Measurements from ENCODE around the gene ZBBX. TPM values are rescaled to one million over a fixed set of nuclear protein-coding genes. Genes with fewer than 3 reads are reported as not detected.

Gene ZBBX
- total and polyA plus RNA-seq, 2 of the 8 experiments (the other 6 are each of a cell fraction or from before 2014, with no cell fraction given), result 0.17 to 0.84 TPM

DNA sequence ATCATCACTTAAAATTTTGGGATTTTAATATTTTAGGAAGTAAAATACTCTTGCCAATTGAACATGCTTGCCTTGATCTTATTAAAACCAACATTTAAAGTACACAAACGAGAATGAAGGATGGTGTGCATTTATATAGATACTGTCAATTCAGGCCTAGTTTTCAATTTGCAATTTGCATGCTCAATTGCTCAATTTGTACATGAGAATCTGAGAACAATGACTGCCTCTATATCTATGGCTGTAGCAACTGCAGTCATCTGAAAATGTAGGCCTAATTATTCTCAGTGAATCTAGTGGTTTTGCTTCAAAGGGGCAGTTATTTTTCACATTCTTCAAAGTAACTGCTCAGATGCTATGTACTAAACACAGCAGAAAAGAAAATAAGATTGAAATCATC is 18.8 kb downstream of the ZBBX start:
- no peaks in the 10 kb centered on the region for H3K79me1 ChIP-seq (ENCODE audit: low read depth, low read length)
- no peaks in the 10 kb centered on the region for H3K9me3 ChIP-seq (ENCODE audit: insufficient read depth in 2 of 2, low read depth in 1 of 2, low read length in 1 of 2)
- H3K79me2 ChIP-seq (ENCODE audit: control insufficient read depth in 1 of 2, insufficient read depth in 2 of 2, low read length in 2 of 2), result no peaks in the 10 kb centered on the region
- H3K56ac ChIP-seq (replicated peaks; ENCODE audit: insufficient read length, low read depth, low read length), result no peak overlapping the region
- H2BK120ac ChIP-seq (replicated peaks; ENCODE audit: low read depth, low read length), result no peak overlapping the region
- H2BK12ac ChIP-seq (ENCODE audit: low read depth, low read length), result no peak overlapping the region
- H3K4me3 ChIP-seq (ENCODE audit: extremely low read depth in 1 of 4, insufficient read depth in 2 of 4, low read depth in 3 of 4, low read length in 4 of 4), result no peak overlapping the region
- no peak overlapping the region for H3K4ac ChIP-seq (replicated peaks; ENCODE audit: insufficient read length, low read depth, low read length)
- no peaks in the 10 kb centered on the region for H3K4me1 ChIP-seq (replicated peaks in 1 of 4; ENCODE audit: control insufficient read depth in 3 of 4, insufficient read depth in 4 of 4, low read length in 3 of 4)
- H3K4me2 ChIP-seq (ENCODE audit: insufficient read depth in 1 of 2, low read depth in 2 of 2, low read length in 2 of 2), result no peak overlapping the region
- H3K14ac ChIP-seq (ENCODE audit: insufficient read length), result no peak overlapping the region
- no peak overlapping the region for H3K23ac ChIP-seq (ENCODE audit: insufficient read length)
- H3K18ac ChIP-seq (ENCODE audit: extremely low read depth, low read length), result no peak overlapping the region
- no peak overlapping the region for H2BK15ac ChIP-seq (ENCODE audit: low read length)
- ChIA-PET POLR2A (ENCODE audit: partially characterized antibody) (no interaction called here), CTCF (ENCODE audit: partially characterized antibody) (interaction anchor here (0.8 kb wide), 1 partner anchor 8 kb away, joined by 4 read pairs; no protein-coding TSS in a partner anchor)
- WGBS, 2 experiments (ENCODE audit: extremely low coverage in 1 of 2, insufficient coverage in 1 of 2, insufficient read length in 1 of 2, insufficient replicate concordance in 2 of 2, low coverage in 1 of 2, low lambda C conversion rate in 2 of 2, missing lambda C conversion rate in 1 of 2), result 71% methylated on average over 1 of the region's 1 CpG; no CpG with 5 or more reads in 1 of the 2 experiments
- no peak overlapping the region for H4K91ac ChIP-seq (replicated peaks; ENCODE audit: insufficient read length, low read length)
- H2AK5ac ChIP-seq (ENCODE audit: low read depth, low read length), result no peak overlapping the region
- no peak overlapping the region for H3K27ac ChIP-seq (ENCODE audit: low read depth, low read length)
- no peak overlapping the region for H4K8ac ChIP-seq (ENCODE audit: extremely low read depth, insufficient read depth, low read length)
- FAIRE-seq (no peak), DNase-seq (ENCODE audit: low read depth in 1 of 2, low spot score in 2 of 2) (no peak)
- H4K5ac ChIP-seq (ENCODE audit: insufficient read length, low read depth, low read length), result no peak overlapping the region
- H3K23me2 ChIP-seq (ENCODE audit: low read depth, low read length), result no peaks in the 10 kb centered on the region
- no peaks in the 10 kb centered on the region for H3K36me3 ChIP-seq (ENCODE audit: control insufficient read depth in 2 of 4, insufficient read depth in 4 of 4, low read length in 3 of 4)
- no peak overlapping the region for H2AFZ ChIP-seq (ENCODE audit: low read length)
- H3K9ac ChIP-seq (replicated peaks in 1 of 4; ENCODE audit: extremely low read depth in 1 of 4, low read depth in 3 of 4, low read length in 3 of 4), result no peak overlapping the region
- H2BK5ac ChIP-seq (ENCODE audit: low read depth, low read length), result no peak overlapping the region
- H4K20me1 ChIP-seq (replicated peaks in 1 of 2; ENCODE audit: control insufficient read depth in 1 of 2, insufficient read depth in 2 of 2, low read length in 2 of 2), result no peaks in the 10 kb centered on the region
- no peaks in the 10 kb centered on the region for H3K27me3 ChIP-seq (replicated peaks in 1 of 4; ENCODE audit: control insufficient read depth in 3 of 4, extremely low read depth in 1 of 4, insufficient read depth in 3 of 4, low read length in 3 of 4)
- H2BK20ac ChIP-seq (ENCODE audit: low read length), result no peak overlapping the region
- TF ChIP-seq, protein P1, sequence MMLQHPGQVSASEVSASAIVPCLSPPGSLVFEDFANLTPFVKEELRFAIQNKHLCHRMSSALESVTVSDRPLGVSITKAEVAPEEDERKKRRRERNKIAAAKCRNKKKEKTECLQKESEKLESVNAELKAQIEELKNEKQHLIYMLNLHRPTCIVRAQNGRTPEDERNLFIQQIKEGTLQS (IDR thresholded peaks at IDR 0.05; ENCODE audit: insufficient read depth, low read depth, low read length), result no peak
- TF ChIP-seq YY1 (IDR thresholded peaks at IDR 0.05; ENCODE audit: low read depth, low read length), result no peak
- no peak for TF ChIP-seq ASH2L (IDR thresholded peaks at IDR 0.05; ENCODE audit: low read length)
- no peak for TF ChIP-seq EGR1 (IDR thresholded peaks at IDR 0.05; ENCODE audit: borderline replicate concordance, low read depth, low read length)
- TF ChIP-seq POLR2AphosphoS5 (IDR thresholded peaks at IDR 0.05; ENCODE audit: low read depth, low read length), result no peak
- TF ChIP-seq JUND (IDR thresholded peaks at IDR 0.05; ENCODE audit: low read length), result no peak
- TF ChIP-seq, protein P2, sequence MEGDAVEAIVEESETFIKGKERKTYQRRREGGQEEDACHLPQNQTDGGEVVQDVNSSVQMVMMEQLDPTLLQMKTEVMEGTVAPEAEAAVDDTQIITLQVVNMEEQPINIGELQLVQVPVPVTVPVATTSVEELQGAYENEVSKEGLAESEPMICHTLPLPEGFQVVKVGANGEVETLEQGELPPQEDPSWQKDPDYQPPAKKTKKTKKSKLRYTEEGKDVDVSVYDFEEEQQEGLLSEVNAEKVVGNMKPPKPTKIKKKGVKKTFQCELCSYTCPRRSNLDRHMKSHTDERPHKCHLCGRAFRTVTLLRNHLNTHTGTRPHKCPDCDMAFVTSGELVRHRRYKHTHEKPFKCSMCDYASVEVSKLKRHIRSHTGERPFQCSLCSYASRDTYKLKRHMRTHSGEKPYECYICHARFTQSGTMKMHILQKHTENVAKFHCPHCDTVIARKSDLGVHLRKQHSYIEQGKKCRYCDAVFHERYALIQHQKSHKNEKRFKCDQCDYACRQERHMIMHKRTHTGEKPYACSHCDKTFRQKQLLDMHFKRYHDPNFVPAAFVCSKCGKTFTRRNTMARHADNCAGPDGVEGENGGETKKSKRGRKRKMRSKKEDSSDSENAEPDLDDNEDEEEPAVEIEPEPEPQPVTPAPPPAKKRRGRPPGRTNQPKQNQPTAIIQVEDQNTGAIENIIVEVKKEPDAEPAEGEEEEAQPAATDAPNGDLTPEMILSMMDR (IDR thresholded peaks at IDR 0.05; ENCODE audit: control extremely low read depth in 1 of 3, insufficient read depth in 1 of 3, low read depth in 1 of 3, low read length in 3 of 3), result no peak
- TF ChIP-seq CHD1 (IDR thresholded peaks at IDR 0.05; ENCODE audit: low read depth, low read length), result no peak
- TF ChIP-seq SIRT6 (IDR thresholded peaks at IDR 0.05; ENCODE audit: low read length), result no peak
- no peak for TF ChIP-seq SIN3A (conservative IDR thresholded peaks at IDR 0.05 in 1 of 2, IDR thresholded peaks at IDR 0.05 in 1 of 2; ENCODE audit: low read depth in 1 of 2, low read length in 2 of 2)
- no peak for TF ChIP-seq GABPA (IDR thresholded peaks at IDR 0.05; ENCODE audit: borderline replicate concordance, insufficient read depth, low read length)
- TF ChIP-seq BACH1 (IDR thresholded peaks at IDR 0.05; ENCODE audit: low read length), result no peak
